Fibroblast of skin of right quadriceps (primary cell): ENCODE results near the gene SLC16A8.
A peak's percentile ranks its signal among the peaks of the same experiment; 100 is the strongest.

Source experiments
- DNase-seq: peaks from one replicate; pipeline ENCODE4 v3.0.0-alpha.2; 2013

The SLC16A8 gene

GRCh38 chr22:38070250-38070921 is 13.6 kb downstream of the SLC16A8 start:
- no peak for DNase-seq

GRCh38 chr22:38069372-38070249 is 14.4 kb downstream of the SLC16A8 start:
- DNase-seq, result no peak

DNA sequence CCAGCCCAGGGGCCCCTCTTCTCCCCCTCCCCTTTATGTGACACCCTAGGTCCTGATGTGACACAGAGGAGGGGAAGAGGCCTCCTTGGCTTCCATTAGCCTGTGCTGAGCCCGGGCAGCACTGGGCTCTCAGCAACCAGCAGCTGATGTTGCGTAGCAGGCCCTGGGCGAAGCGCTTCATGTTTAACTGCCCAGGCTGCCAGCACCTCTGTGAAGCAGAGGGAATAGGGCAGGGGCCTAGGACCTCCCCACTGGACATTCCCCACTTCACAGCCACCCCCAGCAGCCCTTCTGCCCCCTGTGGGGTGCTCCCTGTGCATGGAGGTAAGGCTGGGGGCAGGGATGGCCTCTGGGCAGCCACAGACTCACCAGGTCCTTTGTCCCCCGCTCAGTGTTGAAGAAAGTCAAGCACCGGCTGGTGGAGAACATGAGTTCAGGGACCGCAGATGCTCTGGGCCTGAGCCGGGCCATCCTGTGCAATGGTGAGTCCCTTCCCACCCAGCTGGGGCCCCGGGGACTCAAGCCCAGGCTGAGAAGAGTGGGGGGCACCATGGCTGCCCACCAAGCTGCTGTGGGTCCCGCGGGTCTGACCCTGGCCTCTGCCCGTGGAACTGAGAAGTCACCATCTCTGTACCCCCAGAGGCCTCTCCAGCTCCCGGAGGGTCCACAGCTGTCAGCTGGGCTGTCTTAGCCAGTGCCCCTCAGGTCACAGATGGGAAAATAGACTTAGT is 15.2 kb downstream of the SLC16A8 start:
- DNase-seq, result no peak

- no peak for DNase-seq
These were observed 16.1 kb downstream of the SLC16A8 start for GRCh38 chr22:38067761-38068360.

- no peak for DNase-seq
These were observed 17.0 kb downstream of the SLC16A8 start for GRCh38 chr22:38067028-38067415.

DNA sequence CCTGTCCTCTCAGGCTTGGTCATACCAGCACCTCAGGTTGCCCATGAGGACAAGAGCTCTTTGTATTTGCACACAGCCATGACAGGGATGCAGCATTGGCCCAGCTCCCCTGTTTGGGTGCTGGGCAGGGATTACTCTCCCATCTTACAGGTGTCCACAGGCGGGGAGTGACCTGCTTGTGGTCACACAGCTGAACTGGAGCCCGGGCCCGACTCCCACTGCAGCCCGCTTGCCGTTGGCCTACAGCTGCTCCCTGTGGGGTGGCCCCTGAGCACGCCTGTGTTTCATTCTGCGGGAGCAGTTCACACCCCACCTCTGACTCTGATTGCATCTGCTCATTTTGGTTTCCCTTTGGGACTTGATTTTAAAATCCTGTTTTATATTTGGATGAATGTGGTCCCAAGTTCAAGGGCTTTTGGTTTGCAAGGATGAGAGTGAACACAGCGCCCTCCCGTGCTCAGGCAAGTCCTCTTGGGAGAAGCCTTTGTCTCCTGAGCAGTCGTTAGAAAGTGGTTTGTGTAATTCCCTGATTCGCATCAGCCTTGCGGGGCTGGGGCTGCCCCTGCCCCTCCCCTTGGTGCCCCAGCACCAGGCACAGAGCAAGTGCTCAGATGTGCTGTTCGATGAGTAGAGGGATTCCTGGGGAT is 17.5 kb downstream of the SLC16A8 start:
- DNase-seq, result no peak

DNA sequence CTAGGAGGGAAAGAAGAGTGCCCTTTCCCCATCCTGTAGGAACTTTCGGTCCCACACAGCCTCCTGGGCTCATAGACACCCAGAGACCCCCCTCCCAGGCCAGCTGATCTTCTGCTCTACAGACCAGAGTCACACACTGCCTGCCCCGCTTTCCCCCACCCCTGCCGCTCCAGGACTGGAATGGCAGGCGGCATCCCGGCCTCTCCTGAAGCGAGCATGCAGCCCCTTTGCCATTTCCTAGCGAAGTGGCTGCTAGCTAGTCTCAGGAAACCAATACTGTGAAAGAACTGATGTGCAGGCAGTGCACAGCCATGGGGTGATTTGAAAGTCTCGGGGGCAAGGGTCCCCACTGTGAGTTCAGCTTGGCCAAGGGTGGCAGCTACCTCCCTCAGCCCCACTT is 18.4 kb downstream of the SLC16A8 start:
- DNase-seq, result no peak

- DNase-seq, result no peak
These were observed 21.2 kb downstream of the SLC16A8 start for GRCh38 chr22:38062791-38063190.

DNA sequence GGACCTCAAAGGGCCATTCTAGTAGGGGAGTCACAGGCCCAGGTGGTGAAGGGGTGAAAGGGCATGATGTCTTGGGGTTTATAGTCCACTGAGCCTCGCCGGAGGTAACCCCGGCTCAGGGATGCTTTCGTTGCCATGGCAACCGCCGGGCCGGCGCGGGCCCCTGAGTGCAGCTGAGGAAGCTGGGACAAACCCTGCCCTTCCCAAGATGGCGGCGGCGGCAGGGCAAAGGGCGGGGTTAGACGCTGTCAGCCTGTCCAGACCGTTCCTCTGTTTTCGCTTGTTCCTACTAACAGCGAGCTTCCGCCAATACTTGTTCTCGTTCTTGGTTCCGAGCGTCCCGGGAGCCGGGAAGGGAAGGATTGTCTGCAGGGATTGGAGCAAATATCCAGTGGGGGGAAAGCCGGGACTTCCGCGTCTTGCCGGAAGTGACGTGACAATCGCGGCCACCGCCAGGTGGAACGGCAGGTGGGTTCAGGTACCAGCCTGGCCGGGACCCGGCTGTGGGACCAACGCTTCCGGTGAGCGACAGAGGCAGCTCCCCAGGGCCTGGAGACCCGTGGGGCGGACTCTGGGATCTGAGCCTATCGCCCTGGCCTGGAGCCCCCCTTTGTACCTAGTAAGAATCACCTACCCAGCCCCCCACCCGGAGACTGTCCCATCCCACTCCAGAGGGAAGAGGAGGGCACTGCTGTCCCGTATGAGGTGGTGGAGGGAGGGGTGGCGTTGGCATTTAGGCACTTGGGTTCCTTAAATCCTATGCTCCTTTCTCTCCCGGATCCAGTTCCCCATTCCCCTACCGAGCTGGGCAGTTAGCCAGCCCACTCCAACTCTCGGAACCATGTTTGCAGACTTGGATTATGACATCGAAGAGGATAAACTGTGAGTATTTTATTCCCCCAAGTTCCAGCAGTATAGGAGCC is 26.8 kb downstream of the SLC16A8 start, which contains the start of gene PICK1:
PICK1 (plus strand) TSS at position 436 of the 923 bp plus-strand sequence; CDS start at position 842, 406 bp downstream.
- DNase-seq, result peak; percentile 88

GRCh38 chr22:38051900-38052862 is 31.8 kb downstream of the SLC16A8 start:
- peak; percentile 72 for DNase-seq

GRCh38 chr22:38051261-38051660 is 32.7 kb downstream of the SLC16A8 start:
- no peak for DNase-seq

DNA sequence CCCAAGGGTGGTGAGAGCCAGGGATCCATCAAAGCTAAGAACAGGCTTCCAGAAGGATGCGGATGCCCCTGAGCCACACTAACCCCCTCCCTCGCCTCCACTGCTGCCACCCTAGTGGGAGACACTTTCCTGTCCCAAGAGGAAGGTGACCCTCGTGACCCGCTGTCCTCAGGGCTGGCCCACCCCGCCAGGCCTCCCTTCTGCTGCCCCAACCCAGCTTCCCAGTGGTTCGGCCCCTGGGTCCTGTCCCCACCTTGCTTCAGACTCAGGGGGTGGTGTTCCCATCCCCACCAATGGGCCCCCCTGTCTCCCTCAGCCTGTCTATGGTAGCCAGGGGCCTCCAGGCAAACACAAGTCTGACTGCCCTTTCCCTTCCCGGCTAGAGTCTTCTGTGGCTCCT is 33.3 kb downstream of the SLC16A8 start:
- DNase-seq, result no peak

GRCh38 chr22:38049812-38050619 is 34.0 kb downstream of the SLC16A8 start:
- no peak for DNase-seq

- no peak for DNase-seq
These were observed 37.8 kb downstream of the SLC16A8 start for GRCh38 chr22:38046070-38046748.

DNA sequence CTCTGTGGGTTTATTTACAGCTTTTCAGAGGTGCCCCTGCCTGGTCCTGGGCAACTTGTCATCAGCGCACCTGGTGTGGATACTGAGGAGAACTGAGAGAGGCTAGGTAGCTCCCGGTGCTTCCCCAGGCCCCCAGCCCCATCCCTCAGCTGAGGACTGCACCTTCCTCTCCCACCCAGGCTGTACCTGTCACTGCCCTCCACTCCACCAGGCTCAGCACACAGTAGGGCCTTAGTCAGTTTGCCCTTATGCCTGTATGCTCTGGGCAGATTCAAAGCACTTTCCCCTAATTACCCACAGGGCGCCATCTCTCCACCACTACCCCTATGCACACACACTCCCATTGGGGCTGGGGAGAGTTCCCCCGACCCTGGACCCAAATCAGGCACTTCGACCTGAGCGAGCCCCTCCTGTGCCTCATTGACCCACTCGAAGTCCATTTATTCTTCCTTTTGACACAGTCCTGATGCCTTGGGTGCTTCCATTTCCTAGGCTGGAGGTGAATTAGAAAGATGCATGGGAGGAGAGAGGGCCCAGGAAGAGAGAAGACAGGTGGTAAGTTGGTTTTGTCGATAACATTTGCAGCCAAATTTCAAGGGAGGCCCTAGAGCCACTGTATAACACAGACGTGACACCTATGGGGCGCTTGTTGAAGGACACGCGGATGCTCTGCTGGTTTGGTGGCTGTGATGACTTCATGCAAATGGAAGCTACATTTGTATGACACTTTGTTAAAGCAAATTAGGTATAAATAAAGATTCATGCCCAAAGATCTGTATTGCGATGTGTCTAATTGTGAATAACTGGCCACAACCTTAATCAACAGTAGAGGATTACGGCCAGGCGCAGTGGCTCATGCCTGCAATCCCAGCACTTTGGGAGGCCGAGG is 40.6 kb downstream of the SLC16A8 start:
- no peak for DNase-seq

- DNase-seq, result no peak
These were observed 41.5 kb downstream of the SLC16A8 start for GRCh38 chr22:38042488-38042790.

- no peak for DNase-seq
These were observed 42.1 kb downstream of the SLC16A8 start for GRCh38 chr22:38041760-38042487.
